ELF-1 (cell line): ENCODE measurements around the gene LRP6.
"Not testable (repeated sequence)": the region's sequence is repeated elsewhere in the genome, so short reads cannot be mapped to it uniquely, and the experiment has no call there.

Experiments used
- DNase-seq: peaks from one replicate; pipeline ENCODE4 v3.0.0-alpha.2; 2016; ENCODE audit warnings: low read depth, low spot score

Gene LRP6

DNA sequence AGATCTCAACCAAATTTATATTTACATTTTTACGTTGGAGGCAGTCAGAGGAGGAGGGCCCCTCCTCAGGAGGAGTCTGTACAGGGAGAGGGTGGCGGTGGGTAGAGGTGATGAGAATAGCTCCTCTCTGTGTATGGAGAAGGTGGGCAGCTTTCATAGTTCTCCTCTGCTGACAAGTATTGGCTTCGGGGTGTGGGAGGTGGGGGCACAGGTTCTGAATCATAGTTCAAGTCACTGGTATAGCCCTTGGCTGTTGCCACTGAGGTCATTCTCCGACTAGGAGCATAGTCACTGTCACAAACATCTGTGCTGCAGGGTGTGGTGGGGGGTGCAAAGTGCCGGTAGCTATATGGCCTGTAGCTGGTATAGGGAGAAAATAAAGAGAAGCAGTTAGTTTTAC, 145.8 kb downstream of the LRP6 start:
- DNase-seq, result no peak

- no peak for DNase-seq
Observed at GRCh38 chr12:12116677-12117076, 150.2 kb downstream of the LRP6 start.

GRCh38 chr12:12115514-12115913, 151.3 kb downstream of the LRP6 start:
- DNase-seq, result no peak

DNA sequence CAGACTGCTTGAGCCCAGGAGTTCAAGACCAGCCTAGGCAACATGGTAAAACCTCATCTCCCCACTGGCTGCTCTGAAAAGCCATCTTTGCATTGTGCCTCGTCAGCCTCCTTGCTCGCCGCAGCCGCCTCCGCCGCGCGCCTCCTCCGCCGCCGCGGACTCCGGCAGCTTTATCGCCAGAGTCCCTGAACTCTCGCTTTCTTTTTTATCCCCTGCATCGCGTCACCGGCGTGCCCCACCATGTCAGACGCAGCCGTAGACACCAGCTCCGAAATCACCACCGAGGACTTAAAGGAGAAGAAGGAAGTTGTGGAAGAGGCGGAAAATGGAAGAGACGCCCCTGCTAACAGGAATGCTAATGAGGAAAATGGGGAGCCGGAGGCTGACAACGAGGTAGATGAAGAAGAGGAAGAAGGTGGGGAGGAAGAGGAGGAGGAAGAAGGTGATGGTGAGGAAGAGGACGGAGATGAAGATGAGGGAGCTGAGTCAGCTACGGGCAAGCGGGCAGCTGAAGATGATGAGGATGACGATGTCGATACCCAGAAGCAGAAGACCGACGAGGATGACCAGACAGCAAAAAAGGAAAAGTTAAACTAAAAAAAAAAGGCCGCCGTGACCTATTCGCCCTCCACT, 155.8 kb downstream of the LRP6 start:
- not testable (repeated sequence) for DNase-seq

DNA sequence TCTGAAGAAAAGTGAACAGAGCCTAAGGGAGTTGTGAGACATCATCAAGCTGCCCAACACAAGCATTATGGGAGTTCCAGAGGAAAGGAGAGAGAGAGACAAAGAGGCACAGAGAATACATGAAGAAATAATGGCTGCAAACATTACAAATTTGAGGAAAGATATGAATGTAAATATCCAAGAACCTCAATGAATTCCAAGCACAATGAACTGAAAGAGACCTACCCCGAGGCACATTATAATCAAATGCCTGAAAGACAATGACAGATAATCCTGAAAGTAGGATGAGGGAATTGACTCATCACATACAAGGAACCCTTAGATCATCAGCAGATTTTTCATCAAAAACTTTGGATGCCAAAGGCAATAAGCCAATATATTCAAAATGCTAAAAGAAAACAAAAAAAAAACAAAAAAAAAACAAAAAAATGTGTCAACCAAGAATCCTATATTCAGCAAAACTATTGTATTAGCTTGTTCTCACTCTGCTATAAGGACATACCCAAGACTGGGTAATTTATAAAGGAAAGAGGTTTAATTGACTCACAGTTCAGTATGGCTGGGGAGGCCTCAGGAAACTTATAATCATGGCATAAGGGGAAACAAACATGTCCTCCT, 158.3 kb downstream of the LRP6 start:
- DNase-seq, result no peak

DNA sequence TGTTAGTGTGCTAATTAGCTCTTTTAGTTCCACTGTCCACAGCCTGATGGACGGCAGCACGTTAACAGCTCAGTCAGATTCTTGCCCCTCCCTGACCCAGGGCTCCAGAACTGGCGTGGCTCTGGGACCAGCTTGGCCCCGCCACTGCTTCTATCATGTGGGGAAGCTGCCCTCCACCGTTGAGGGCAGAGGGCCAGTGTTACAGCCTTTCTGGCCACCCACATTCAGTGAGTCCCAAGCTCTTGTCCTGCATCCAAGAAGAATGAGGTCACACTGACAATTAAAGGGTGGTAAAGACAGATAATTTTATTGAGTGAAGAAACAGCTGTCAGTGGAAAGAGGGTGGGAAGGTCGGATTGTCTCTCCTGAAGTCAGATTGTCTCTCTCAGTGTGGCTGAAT, 159.2 kb downstream of the LRP6 start:
- no peak for DNase-seq

DNA sequence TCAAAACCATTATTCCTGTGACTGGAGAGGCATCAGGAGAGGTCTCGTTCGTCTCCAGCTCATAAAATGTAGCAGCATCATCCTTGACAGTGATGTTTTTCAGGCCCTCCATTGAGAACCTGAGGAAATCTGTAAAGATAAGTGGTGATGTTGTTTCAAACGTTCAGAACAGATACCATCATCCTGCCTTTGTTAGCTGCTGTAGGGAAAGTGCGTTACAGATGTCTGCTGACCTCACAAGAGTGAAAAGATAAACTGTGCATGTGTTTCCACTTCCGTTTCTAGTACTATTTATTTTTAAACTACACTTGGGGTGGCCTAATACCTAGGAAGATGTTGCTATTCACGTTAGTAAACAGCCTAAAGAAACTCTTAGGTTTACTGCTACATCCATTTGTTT, 167.7 kb downstream of the LRP6 start:
- no peak for DNase-seq

- no peak for DNase-seq
Observed at GRCh38 chr12:12098691-12099015, 168.2 kb downstream of the LRP6 start.

DNA sequence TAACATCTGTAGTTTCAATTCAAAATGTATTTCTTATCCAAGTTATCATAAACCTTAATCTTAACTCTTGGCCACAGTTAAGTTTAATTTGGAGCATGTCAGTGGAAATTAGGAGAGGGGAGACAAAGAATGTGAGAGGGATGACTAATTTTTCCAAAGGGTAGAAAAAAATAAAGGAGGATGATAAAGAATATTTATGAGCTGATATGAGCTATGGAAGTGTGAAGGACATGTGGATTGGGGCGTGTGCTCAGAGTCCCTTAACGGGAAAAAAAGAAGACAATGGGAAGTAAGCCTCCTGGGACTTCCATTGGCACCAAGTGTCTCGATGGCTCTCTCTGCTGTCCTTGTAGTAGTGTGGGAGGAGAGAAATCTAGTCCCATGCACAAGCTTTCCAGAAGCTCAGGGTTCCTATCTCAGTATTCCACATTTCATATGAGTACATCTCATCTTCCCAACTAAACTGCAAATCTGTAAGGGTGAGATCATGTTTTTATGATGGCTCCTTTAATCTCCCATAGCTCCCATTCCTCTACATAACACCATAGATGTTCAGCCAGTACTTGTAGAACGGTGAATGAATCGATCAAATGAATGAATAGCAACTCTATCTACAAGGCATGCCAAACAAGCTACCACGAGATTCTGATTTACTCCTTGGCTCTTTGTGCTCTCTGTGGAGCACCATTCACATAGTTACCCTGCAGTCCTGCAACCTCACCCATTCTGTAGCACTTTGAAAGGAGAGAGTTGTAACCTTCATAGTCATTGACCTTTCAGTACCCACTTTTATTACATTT, 168.8 kb downstream of the LRP6 start:
- DNase-seq, result no peak

- DNase-seq, result no peak
Observed at GRCh38 chr12:12095021-12095420, 171.8 kb downstream of the LRP6 start.

DNA sequence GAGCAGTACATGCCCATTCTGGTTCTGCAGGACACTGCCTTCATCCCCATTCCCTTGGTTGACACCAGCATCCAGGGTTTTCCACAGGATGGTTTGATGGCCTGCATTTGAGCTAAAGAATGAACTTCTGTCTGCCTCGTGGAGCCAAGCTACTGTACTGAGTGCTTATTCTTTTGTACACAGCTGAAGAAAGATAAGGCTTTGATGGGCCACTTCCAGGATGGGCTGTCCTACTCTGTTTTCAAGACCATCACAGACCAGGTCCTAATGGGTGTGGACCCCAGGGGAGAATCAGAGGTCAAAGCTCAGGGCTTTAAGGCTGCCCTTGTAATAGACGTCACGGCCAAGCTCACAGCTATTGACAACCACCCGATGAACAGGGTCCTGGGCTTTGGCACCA, 172.4 kb downstream of the LRP6 start:
- DNase-seq, result no peak

- no peak for DNase-seq
Observed at GRCh38 chr12:12091977-12092663, 174.7 kb downstream of the LRP6 start.

- no peak for DNase-seq
Observed at GRCh38 chr12:12091071-12091470, 175.8 kb downstream of the LRP6 start.

GRCh38 chr12:12088761-12089160, 178.1 kb downstream of the LRP6 start:
- no peak for DNase-seq

DNA sequence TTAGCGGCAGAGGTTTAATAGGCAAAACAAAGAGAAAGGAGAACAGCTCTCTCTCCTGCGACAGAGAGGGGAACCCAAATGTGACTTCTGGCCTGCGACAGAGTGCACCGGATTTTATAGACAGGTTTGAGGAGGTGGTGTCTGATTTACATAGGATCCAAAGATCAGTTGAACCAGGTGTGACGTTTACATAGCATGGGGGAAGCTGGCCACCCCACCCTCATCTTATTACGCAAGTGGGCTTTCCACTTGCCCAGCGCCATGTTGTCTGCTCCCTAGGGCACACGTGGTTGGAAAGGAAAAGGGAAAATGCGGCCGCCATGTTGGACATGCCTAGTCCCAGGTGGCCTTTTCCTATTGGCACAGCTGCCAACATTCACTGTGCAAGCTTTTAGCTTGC, 178.7 kb downstream of the LRP6 start:
- no peak for DNase-seq

DNA sequence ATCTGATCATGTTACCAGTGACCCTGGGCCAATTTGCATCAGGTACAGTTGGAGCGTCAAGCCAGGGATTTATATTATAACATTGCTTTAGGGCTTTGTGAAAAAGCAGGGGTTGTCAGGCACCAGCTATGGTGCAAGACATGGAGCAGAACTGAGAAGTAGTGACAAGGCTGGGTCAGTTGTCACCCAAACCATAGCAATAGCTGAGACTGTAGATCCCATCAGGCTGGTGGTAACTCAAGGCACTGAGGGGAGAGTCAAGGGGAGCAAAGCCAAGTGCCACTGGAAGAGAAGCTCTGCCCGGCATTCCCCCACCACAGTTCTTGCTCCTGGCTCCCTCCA, 179.2 kb downstream of the LRP6 start:
- DNase-seq, result no peak

DNA sequence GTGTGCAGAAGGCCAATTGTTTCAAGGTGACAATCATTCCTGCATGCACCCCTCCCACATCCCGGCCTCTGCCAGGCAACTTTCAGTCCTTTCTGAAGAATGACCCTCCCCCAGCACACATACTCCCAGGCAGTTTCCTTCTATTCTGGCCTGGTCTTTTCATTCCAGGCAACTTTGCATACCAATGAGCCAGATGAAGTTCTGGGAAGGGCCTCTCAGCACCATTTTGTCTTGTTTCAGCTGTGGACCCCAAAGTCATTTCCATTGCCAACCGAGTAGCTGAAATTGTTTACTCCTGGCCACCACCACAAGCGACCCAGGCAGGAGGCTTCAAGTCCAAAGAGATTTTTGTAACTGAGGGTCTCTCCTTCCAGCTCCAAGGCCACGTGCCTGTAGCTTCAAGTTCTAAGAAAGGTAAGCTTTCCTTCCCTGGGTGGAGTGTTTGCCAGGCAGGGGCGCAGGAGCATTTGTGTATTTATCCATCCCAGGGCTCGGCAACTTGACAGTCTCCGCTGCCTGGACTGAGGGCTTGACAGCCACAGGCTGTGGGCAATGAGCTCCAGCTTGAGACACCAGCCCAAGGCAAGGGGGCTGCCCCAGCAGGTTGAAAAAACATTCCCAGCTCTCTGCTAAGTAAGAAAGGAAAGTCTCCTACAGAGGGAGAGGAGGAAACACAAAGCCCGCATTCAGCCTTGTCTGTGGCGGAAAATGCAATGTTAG, 179.7 kb downstream of the LRP6 start:
- peak; percentile 79 for DNase-seq

- no peak for DNase-seq
Observed at GRCh38 chr12:12086362-12086761, 180.5 kb downstream of the LRP6 start.

DNA sequence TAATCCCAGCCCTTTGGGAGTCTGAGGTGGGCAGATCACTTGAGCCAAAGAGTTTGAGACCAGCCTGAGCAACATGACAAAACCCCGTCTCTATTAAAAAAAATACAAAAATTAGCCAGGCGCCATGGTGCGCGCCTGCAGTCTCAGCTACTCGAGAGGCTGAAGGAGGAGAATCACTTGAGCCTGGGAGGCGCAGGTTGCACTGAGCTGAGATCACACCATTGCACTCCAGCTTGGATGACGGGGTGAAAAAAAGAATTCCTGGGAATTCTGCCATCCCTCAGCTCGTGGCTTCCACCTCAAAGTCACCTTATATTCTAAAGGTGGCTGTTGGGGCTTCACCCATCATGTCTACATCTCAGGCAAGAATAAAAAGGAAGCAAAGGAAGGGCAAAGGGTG, 183.2 kb downstream of the LRP6 start:
- no peak for DNase-seq

DNA sequence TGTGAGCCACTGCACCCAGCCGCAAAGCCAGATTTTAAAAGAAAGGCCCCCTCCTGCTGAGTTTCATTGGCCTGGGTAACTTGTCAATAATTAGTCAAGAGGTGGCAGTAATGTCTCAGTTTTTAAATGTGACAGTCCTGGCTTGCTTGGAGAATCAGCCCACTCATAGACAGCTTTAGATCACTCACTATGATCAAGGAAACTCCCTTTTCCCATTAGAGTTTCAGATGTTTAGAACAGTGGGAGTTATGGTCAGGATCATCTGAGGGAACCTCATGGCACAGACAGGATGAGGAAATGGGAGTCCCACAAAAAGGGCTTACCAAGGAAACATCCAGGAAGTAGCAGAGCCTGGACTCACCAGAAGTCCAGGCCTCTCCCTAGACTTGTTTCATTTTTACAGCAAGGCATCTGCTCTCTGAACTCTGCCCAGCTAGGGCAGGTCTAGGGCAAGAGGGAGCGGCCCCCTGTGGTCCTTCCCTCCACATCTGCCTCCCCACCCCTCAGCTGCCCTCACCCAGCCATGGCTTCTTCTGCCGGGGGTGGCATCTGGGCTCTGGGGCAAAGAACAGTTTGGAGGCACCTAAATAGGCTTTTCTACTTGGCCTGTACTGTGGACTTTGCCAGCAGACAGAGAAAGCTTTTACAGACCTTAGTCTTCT, 184.9 kb downstream of the LRP6 start:
- peak; percentile 48 for DNase-seq

- DNase-seq, result peak; percentile 44
Observed at GRCh38 chr12:12079291-12079690, 187.6 kb downstream of the LRP6 start.
